Keratinocyte (primary cell): ENCODE results near the gene GRP. TPM values are rescaled to one million over a fixed set of nuclear protein-coding genes. Genes with fewer than 3 reads are reported as not detected.

Source experiments
- DNase-seq: peaks from one replicate; pipeline ENCODE4 v3.0.0-alpha.2; 2011; ENCODE audit warnings: low read depth, missing footprints, low spot score
- FAIRE-seq: peaks from 2 replicates; lab custom pipeline; 2011; peaks lifted over from hg19 to GRCh38; lab: Jason Lieb, UNC
- H2AFZ ChIP-seq: 2 replicates; pipeline ENCODE4 v1.6.0; 2012; ENCODE audit warnings: low read length, control low read depth, inconsistent platforms; ENCODE audit not compliant: control insufficient read depth
- H3K27ac ChIP-seq: 2 replicates; pipeline ENCODE4 v1.5.1; 2011; ENCODE audit warnings: low read length; ENCODE audit not compliant: control insufficient read depth, insufficient read depth
- H3K27me3 ChIP-seq: 3 replicates; pipeline ENCODE4 v1.6.0; 2011; ENCODE audit warnings: low read length; ENCODE audit not compliant: control insufficient read depth, insufficient read depth; ENCODE audit errors: extremely low read depth
- H3K36me3 ChIP-seq, 2 experiments: 2 replicates in 1 of 2; 3 replicates in 1 of 2; pipeline ENCODE4 v1.5.1; 2011; ENCODE audit warnings: low read length in 2 of 2, mild to moderate bottlenecking in 1 of 2; ENCODE audit not compliant: control insufficient read depth in 2 of 2, insufficient read depth in 2 of 2; ENCODE audit errors: extremely low read depth in 1 of 2
- H3K4me1 ChIP-seq: 3 replicates; pipeline ENCODE4 v1.5.1; 2011; ENCODE audit warnings: low read length; ENCODE audit not compliant: control insufficient read depth, insufficient read depth; ENCODE audit errors: extremely low read depth
- H3K4me2 ChIP-seq: 3 replicates; pipeline ENCODE4 v1.6.0; 2011; ENCODE audit warnings: low read depth, low read length; ENCODE audit not compliant: control insufficient read depth, insufficient read depth; ENCODE audit errors: extremely low read depth
- H3K4me3 ChIP-seq, 3 experiments: fragments of 200-600 bp in 1 of 3; sonication (generic) in 1 of 3; 2 replicates in 2 of 3; 3 replicates in 1 of 3; pipeline ENCODE4 v1.5.1; 2011 to 2016; ENCODE audit warnings: low read length in 3 of 3, mild to moderate bottlenecking in 3 of 3, control low read depth in 2 of 3, inconsistent platforms in 1 of 3, low read depth in 1 of 3, mixed read lengths in 1 of 3, mixed run types in 1 of 3, moderate library complexity in 1 of 3; ENCODE audit not compliant: control insufficient read depth in 2 of 3, insufficient read depth in 2 of 3; ENCODE audit errors: extremely low read depth in 1 of 3
- H3K79me2 ChIP-seq: 2 replicates; pipeline ENCODE4 v1.6.0; 2012; ENCODE audit warnings: low read length; ENCODE audit not compliant: control insufficient read depth, insufficient read depth
- H3K9ac ChIP-seq: 3 replicates; pipeline ENCODE4 v1.6.0; 2011; ENCODE audit warnings: low read length; ENCODE audit not compliant: control insufficient read depth, insufficient read depth; ENCODE audit errors: extremely low read depth
- H3K9me1 ChIP-seq: 3 replicates; pipeline ENCODE4 v1.6.0; 2011; ENCODE audit warnings: low read length; ENCODE audit not compliant: control insufficient read depth, insufficient read depth; ENCODE audit errors: extremely low read depth
- H3K9me3 ChIP-seq: 2 replicates; pipeline ENCODE4 v1.5.1; 2012; ENCODE audit warnings: low read depth, low read length; ENCODE audit not compliant: control insufficient read depth
- H4K20me1 ChIP-seq: 3 replicates; pipeline ENCODE4 v1.6.0; 2011; ENCODE audit warnings: low read length; ENCODE audit not compliant: control insufficient read depth, insufficient read depth; ENCODE audit errors: extremely low read depth
- EZH2 ChIP-seq: IDR thresholded peaks from one replicate; pipeline ENCODE4 v1.6.1; 2012; ENCODE audit warnings: inconsistent platforms, mild to moderate bottlenecking, low read length, moderate library complexity
- dilution Hi-C: fragments of 300-500 bp; cut with MboI; formaldehyde crosslinking; loops from one replicate; pipeline ENCODE4 v1.7.0; 2020; ENCODE audit warnings: low sequenced_read_pairs; ENCODE audit not compliant: extremely low pct_ligation_motif_present
- polyA plus RNA-seq, 5 experiments: library from polyadenylated mRNA; depleted of rRNA in 3 of 5; stranded (reverse) in 3 of 5; stranded (forward) in 1 of 5; unstranded in 1 of 5; fragments of >200 nt; gene quantifications; 1 replicate in 1 of 5; 2 replicates in 3 of 5; 3 replicates in 1 of 5; pipeline versions ENCODE4 v1.2.1 to v1.2.3, GENCODE V29; 2011 to 2012; ENCODE audit warnings: missing spikeins in 2 of 5, low read depth in 1 of 5, low replicate concordance in 1 of 5
- TF ChIP-seq, protein P1 (sequence below), 3 experiments: IDR thresholded peaks in 1 of 3; conservative IDR thresholded peaks in 1 of 3; optimal IDR thresholded peaks in 1 of 3; 2 replicates in 2 of 3; 3 replicates in 1 of 3; pipeline versions ENCODE3 to v1.5.1; 2011; ENCODE audit warnings: low read length in 3 of 3, mild to moderate bottlenecking in 3 of 3, moderate library complexity in 2 of 3, control low read depth in 1 of 3, inconsistent platforms in 1 of 3; ENCODE audit not compliant: insufficient read depth in 2 of 3; ENCODE audit errors: extremely low read depth in 1 of 3

Gene GRP
- polyA plus RNA-seq, 1 donor (not counting 4 experiments of a cell fraction or from before 2014, with no cell fraction given): not detected

GRCh38 chr18:59275406-59275949 lies 55.5 kb downstream of the GRP start:
- no peak for DNase-seq
- Histone ChIP-seq H3K79me2 (no peaks in the 10 kb centered on the region), H3K36me3 (no peaks in the 10 kb centered on the region), H3K4me1 (no peaks in the 10 kb centered on the region), H3K27ac (no peak overlapping the region), H3K4me2 (no peak overlapping the region), H3K27me3 (peaks cover 85% of the 10 kb centered on the region), H3K4me3 (no peak overlapping the region), H2AFZ (no peak overlapping the region), H3K9me1 (no peaks in the 10 kb centered on the region), H3K9me3 (no peaks in the 10 kb centered on the region), H4K20me1 (no peaks in the 10 kb centered on the region), H3K9ac (no peak overlapping the region)
- dilution Hi-C loops: no loop called here
- no peak for FAIRE-seq
- TF ChIP-seq EZH2: no peak
- TF ChIP-seq, protein P1, sequence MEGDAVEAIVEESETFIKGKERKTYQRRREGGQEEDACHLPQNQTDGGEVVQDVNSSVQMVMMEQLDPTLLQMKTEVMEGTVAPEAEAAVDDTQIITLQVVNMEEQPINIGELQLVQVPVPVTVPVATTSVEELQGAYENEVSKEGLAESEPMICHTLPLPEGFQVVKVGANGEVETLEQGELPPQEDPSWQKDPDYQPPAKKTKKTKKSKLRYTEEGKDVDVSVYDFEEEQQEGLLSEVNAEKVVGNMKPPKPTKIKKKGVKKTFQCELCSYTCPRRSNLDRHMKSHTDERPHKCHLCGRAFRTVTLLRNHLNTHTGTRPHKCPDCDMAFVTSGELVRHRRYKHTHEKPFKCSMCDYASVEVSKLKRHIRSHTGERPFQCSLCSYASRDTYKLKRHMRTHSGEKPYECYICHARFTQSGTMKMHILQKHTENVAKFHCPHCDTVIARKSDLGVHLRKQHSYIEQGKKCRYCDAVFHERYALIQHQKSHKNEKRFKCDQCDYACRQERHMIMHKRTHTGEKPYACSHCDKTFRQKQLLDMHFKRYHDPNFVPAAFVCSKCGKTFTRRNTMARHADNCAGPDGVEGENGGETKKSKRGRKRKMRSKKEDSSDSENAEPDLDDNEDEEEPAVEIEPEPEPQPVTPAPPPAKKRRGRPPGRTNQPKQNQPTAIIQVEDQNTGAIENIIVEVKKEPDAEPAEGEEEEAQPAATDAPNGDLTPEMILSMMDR (optimal IDR thresholded peaks at IDR 0.05 in 1 of 3, IDR thresholded peaks at IDR 0.05 in 1 of 3, conservative IDR thresholded peaks at IDR 0.05 in 1 of 3; ENCODE audit: extremely low read depth in 1 of 3, insufficient read depth in 2 of 3, low read length in 3 of 3): no peak

DNA sequence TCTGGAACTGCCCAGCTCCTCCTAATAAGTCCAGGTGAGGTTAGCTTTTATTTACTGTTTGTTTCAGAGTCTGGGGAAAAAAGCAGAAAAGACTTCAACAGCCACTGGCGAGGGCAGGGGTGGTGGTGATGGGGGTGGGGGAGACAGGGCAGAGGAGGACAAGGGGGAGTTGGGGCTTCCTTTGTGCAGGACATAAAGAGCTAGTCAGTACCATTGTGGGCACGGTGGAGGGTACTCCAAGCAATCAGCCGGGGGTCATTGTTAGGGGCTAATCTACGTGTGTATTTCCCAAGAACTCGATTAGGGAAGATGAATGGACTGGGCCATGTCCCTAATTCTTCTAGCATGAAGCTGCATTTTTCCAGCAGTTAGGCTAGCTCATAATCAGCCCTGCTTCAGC lies 56.1 kb downstream of the GRP start:
- no peak for TF ChIP-seq EZH2
- H3K9me3 ChIP-seq: no peaks in the 10 kb centered on the region
- no peak overlapping the region for H3K27ac ChIP-seq
- H2AFZ ChIP-seq: no peak overlapping the region
- H3K27me3 ChIP-seq: peaks cover 80% of the 10 kb centered on the region
- H3K4me3 ChIP-seq: no peak overlapping the region
- no peaks in the 10 kb centered on the region for H3K4me1 ChIP-seq
- no peaks in the 10 kb centered on the region for H4K20me1 ChIP-seq
- H3K4me2 ChIP-seq: no peak overlapping the region
- no peaks in the 10 kb centered on the region for H3K79me2 ChIP-seq
- DNase-seq: no peak
- H3K36me3 ChIP-seq: no peaks in the 10 kb centered on the region
- H3K9ac ChIP-seq: no peak overlapping the region
- dilution Hi-C loops: no loop called here
- no peaks in the 10 kb centered on the region for H3K9me1 ChIP-seq
- FAIRE-seq: no peak

GRCh38 chr18:59278793-59279192 lies 58.8 kb downstream of the GRP start:
- no peak overlapping the region for H3K4me3 ChIP-seq
- no peak overlapping the region for H2AFZ ChIP-seq
- no peak overlapping the region for H3K4me2 ChIP-seq
- H3K9me1 ChIP-seq: no peaks in the 10 kb centered on the region
- no peaks in the 10 kb centered on the region for H3K36me3 ChIP-seq
- DNase-seq: no peak
- H3K27ac ChIP-seq: no peak overlapping the region
- H4K20me1 ChIP-seq: no peaks in the 10 kb centered on the region
- no peaks in the 10 kb centered on the region for H3K4me1 ChIP-seq
- no peak overlapping the region for H3K9ac ChIP-seq
- no peaks in the 10 kb centered on the region for H3K9me3 ChIP-seq
- no peaks in the 10 kb centered on the region for H3K79me2 ChIP-seq
- no peak for FAIRE-seq
- peaks cover 64% of the 10 kb centered on the region for H3K27me3 ChIP-seq
- dilution Hi-C loops: no loop called here
- no peak for TF ChIP-seq EZH2
- TF ChIP-seq, protein P1 (optimal IDR thresholded peaks at IDR 0.05 in 1 of 3, IDR thresholded peaks at IDR 0.05 in 1 of 3, conservative IDR thresholded peaks at IDR 0.05 in 1 of 3; ENCODE audit: extremely low read depth in 1 of 3, insufficient read depth in 2 of 3, low read length in 3 of 3): no peak
